Measurements from ENCODE around the gene KDM2A. TPM values are rescaled to one million over a fixed set of nuclear protein-coding genes. Genes with fewer than 3 reads are reported as not detected.
A peak's percentile ranks its signal among the peaks of the same experiment; 100 is the strongest.

The KDM2A gene
- total and polyA plus RNA-seq, 2 of the 13 experiments (the other 11 are each of a cell fraction or from before 2014, with no cell fraction given), result 31.3 to 31.4 TPM

DNA sequence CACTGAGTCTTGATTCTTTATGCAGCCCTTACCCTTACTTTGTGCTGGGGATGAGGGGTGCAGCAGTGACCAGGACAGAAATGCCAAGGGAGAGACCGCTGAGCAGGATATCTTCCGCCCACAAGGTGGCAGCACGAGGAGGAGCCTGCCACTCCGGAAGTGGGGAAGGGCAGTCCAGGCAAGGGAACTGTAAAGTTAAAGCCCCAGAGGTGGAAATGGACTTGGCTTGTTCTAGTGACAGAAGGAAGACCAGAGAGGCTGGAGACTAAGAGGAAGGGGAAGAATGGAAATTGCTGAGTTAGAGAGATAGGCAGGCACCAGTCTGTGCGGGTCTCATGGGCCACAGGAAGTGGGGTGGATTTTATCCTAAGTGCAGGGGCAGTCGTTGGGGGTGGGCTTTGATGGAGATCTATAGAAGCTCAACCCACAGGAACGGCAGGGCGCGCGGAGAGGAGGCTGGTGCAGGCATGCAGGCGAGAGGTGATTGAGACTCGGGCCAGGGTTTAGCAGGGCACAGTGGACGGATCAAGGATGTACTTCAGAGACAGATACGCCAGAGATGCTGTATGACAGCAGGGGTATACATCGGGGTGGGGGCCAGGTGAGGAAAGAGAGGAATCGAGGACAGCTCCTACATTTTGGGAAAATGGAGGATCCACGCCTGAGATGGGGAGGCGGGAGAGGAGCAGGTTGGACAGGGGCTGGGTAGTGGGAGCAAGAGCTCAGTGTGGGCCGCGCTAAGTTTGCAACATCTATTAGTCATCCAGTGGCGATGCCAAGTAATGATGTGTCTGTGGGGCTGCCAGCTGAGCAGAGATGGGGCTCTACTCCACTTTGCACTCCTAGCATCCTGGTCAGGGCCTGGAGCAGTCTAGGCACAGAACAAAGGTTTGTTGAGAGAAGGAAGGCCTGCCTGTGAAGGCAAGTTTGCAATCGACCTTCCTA is 143.9 kb downstream of the KDM2A start (continued):
- TF ChIP-seq, protein P1, sequence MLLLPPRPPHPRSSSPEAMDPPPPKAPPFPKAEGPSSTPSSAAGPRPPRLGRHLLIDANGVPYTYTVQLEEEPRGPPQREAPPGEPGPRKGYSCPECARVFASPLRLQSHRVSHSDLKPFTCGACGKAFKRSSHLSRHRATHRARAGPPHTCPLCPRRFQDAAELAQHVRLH (CRISPR knock-in tag; IDR thresholded peaks at IDR 0.05; ENCODE audit: borderline replicate concordance, low read depth), result 0 out of 2 replicates have a peak, but pooled peaks have one; percentile 46
- no peak for TF ChIP-seq ZKSCAN5 (CRISPR knock-in tag; IDR thresholded peaks at IDR 0.05)
- TF ChIP-seq, protein P2, sequence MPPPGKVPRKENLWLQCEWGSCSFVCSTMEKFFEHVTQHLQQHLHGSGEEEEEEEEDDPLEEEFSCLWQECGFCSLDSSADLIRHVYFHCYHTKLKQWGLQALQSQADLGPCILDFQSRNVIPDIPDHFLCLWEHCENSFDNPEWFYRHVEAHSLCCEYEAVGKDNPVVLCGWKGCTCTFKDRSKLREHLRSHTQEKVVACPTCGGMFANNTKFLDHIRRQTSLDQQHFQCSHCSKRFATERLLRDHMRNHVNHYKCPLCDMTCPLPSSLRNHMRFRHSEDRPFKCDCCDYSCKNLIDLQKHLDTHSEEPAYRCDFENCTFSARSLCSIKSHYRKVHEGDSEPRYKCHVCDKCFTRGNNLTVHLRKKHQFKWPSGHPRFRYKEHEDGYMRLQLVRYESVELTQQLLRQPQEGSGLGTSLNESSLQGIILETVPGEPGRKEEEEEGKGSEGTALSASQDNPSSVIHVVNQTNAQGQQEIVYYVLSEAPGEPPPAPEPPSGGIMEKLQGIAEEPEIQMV (CRISPR knock-in tag; IDR thresholded peaks at IDR 0.05; ENCODE audit: low read depth), result no peak
- no peak for TF ChIP-seq MTF2 (CRISPR knock-in tag; IDR thresholded peaks at IDR 0.05; ENCODE audit: borderline replicate concordance)
- no peak; the same call in 1 of the 2 replicates for TF ChIP-seq GABPA (IDR thresholded peaks at IDR 0.05; ENCODE audit: low read depth, low read length)
- TF ChIP-seq GABPA (CRISPR knock-in tag; IDR thresholded peaks at IDR 0.05; ENCODE audit: low read depth), result peak; percentile 81
- TF ChIP-seq ZNF44 (CRISPR knock-in tag; IDR thresholded peaks at IDR 0.05), result no peak
- TF ChIP-seq ZNF891 (CRISPR knock-in tag; IDR thresholded peaks at IDR 0.05), result no peak
- no peak for TF ChIP-seq ONECUT2 (CRISPR knock-in tag; IDR thresholded peaks at IDR 0.05)
- TF ChIP-seq MIER3 (CRISPR knock-in tag; IDR thresholded peaks at IDR 0.05; ENCODE audit: borderline replicate concordance), result 0 out of 2 replicates have a peak, but pooled peaks have one; percentile 34
- TF ChIP-seq, protein P3, sequence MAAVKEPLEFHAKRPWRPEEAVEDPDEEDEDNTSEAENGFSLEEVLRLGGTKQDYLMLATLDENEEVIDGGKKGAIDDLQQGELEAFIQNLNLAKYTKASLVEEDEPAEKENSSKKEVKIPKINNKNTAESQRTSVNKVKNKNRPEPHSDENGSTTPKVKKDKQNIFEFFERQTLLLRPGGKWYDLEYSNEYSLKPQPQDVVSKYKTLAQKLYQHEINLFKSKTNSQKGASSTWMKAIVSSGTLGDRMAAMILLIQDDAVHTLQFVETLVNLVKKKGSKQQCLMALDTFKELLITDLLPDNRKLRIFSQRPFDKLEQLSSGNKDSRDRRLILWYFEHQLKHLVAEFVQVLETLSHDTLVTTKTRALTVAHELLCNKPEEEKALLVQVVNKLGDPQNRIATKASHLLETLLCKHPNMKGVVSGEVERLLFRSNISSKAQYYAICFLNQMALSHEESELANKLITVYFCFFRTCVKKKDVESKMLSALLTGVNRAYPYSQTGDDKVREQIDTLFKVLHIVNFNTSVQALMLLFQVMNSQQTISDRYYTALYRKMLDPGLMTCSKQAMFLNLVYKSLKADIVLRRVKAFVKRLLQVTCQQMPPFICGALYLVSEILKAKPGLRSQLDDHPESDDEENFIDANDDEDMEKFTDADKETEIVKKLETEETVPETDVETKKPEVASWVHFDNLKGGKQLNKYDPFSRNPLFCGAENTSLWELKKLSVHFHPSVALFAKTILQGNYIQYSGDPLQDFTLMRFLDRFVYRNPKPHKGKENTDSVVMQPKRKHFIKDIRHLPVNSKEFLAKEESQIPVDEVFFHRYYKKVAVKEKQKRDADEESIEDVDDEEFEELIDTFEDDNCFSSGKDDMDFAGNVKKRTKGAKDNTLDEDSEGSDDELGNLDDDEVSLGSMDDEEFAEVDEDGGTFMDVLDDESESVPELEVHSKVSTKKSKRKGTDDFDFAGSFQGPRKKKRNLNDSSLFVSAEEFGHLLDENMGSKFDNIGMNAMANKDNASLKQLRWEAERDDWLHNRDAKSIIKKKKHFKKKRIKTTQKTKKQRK (IDR thresholded peaks at IDR 0.05; ENCODE audit: low read length), result no peak
- TF ChIP-seq, protein P4, sequence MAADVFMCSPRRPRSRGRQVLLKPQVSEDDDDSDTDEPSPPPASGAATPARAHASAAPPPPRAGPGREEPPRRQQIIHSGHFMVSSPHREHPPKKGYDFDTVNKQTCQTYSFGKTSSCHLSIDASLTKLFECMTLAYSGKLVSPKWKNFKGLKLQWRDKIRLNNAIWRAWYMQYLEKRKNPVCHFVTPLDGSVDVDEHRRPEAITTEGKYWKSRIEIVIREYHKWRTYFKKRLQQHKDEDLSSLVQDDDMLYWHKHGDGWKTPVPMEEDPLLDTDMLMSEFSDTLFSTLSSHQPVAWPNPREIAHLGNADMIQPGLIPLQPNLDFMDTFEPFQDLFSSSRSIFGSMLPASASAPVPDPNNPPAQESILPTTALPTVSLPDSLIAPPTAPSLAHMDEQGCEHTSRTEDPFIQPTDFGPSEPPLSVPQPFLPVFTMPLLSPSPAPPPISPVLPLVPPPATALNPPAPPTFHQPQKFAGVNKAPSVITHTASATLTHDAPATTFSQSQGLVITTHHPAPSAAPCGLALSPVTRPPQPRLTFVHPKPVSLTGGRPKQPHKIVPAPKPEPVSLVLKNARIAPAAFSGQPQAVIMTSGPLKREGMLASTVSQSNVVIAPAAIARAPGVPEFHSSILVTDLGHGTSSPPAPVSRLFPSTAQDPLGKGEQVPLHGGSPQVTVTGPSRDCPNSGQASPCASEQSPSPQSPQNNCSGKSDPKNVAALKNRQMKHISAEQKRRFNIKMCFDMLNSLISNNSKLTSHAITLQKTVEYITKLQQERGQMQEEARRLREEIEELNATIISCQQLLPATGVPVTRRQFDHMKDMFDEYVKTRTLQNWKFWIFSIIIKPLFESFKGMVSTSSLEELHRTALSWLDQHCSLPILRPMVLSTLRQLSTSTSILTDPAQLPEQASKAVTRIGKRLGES (CRISPR knock-in tag; IDR thresholded peaks at IDR 0.05; ENCODE audit: borderline replicate concordance), result no peak
- TF ChIP-seq NR2F6 (IDR thresholded peaks at IDR 0.05), result no peak
- peak; percentile 40; the same call in 1 of the 2 replicates for TF ChIP-seq NR2F6 (CRISPR knock-in tag; IDR thresholded peaks at IDR 0.05)
- no peak for TF ChIP-seq SOX13 (IDR thresholded peaks at IDR 0.05)
- TF ChIP-seq SOX13 (CRISPR knock-in tag; conservative IDR thresholded peaks at IDR 0.05 in 1 of 2, IDR thresholded peaks at IDR 0.05 in 1 of 2), result 0 out of 4 replicates have a peak, but pooled peaks of 1 of the 2 experiments have one; percentile 13
- TF ChIP-seq PLRG1 (conservative IDR thresholded peaks at IDR 0.05), result no peak
- TF ChIP-seq ZBTB7B (CRISPR knock-in tag; IDR thresholded peaks at IDR 0.05), result peak; percentile 24; the same call in 1 of the 2 replicates
- no peak for TF ChIP-seq ZFP62 (CRISPR knock-in tag; IDR thresholded peaks at IDR 0.05)
- TF ChIP-seq, protein P5, sequence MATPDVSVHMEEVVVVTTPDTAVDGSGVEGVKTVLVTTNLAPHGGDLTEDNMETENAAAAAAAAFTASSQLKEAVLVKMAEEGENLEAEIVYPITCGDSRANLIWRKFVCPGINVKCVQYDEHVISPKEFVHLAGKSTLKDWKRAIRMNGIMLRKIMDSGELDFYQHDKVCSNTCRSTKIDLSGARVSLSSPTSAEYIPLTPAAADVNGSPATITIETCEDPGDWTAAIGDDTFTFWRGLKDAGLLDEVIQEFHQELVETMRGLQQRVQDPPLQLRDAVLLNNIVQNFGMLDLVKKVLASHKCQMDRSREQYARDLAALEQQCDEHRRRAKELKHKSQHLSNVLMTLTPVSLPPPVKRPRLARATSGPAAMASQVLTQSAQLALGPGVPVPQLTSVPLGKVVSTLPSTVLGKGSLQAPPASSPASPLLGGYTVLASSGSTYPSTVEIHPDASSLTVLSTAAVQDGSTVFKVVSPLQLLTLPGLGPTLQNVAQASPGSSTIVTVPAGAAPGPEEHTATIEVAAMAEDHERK (CRISPR knock-in tag; IDR thresholded peaks at IDR 0.05; ENCODE audit: low read depth), result no peak
- TF ChIP-seq ZNF232 (CRISPR knock-in tag; IDR thresholded peaks at IDR 0.05; ENCODE audit: borderline replicate concordance), result no peak
